WTC11 (cell line): ENCODE data around the gene XRCC4. TPM values are rescaled to one million over a fixed set of nuclear protein-coding genes. Genes with fewer than 3 reads are reported as not detected.

Source experiments
- ATAC-seq: fragments of 200-7000 bp; cut with Tn5 transposase; 2 replicates; pipeline ENCODE4 v1.10.0; 2021; ENCODE audit warnings: mild to moderate bottlenecking, moderate library complexity
- CTCF ChIA-PET: fragments of 300-600 bp; sonication (Branson Sonifier 250); formaldehyde crosslinking; loops from one replicate; lab custom pipeline; 2021; ENCODE audit warnings: antibody characterized with exemption; lab: Charles Lee
- POLR2A ChIA-PET: fragments of 350-600 bp; sonication (Branson Sonifier 250); formaldehyde crosslinking; loops from one replicate; lab custom pipeline; 2021; ENCODE audit warnings: antibody characterized with exemption; lab: Charles Lee
- DNase-seq: peaks from one replicate; pipeline ENCODE4 v3.0.0; 2021; ENCODE audit warnings: low spot score
- H3K27ac Mint-ChIP-seq: 2 replicates; pipeline ENCODE4 v1.8.0; 2021; ENCODE audit warnings: mixed read lengths
- H3K27me3 Mint-ChIP-seq: 2 replicates; pipeline ENCODE4 v1.8.0; 2021; ENCODE audit warnings: low read depth, mild to moderate bottlenecking, moderate library complexity, mixed read lengths
- H3K36me3 Mint-ChIP-seq: 2 replicates; pipeline ENCODE4 v1.8.0; 2021; ENCODE audit warnings: mixed read lengths
- H3K4me1 Mint-ChIP-seq: 2 replicates; pipeline ENCODE4 v1.8.0; 2022; ENCODE audit warnings: mixed read lengths
- H3K4me3 Mint-ChIP-seq: 2 replicates; pipeline ENCODE4 v1.8.0; 2021; ENCODE audit warnings: mild to moderate bottlenecking, moderate library complexity, mixed read lengths
- H3K9me3 Mint-ChIP-seq: 2 replicates; pipeline ENCODE4 v1.8.0; 2021; ENCODE audit warnings: mixed read lengths
- FOXP1 ChIP-seq: sonication (generic); formaldehyde crosslinking; IDR thresholded peaks from 2 replicates; pipeline ENCODE4 v1.8.0; 2022; ENCODE audit warnings: missing genetic modification reagents, mild to moderate bottlenecking, moderate library complexity, borderline replicate concordance
- JAZF1 ChIP-seq: fragments of 250-450 bp; sonication (Bioruptor Pico); IDR thresholded peaks from 2 replicates; pipeline ENCODE4 v1.9.0; 2021; ENCODE audit warnings: moderate library complexity, mild to moderate bottlenecking, inconsistent platforms
- MXD4 ChIP-seq: fragments of 250-450 bp; sonication (Bioruptor Pico); IDR thresholded peaks from 2 replicates; pipeline ENCODE4 v1.8.0; 2021; ENCODE audit warnings: mild to moderate bottlenecking, moderate library complexity, borderline replicate concordance
- RELA ChIP-seq: sonication (generic); formaldehyde crosslinking; IDR thresholded peaks from 2 replicates; pipeline ENCODE4 v1.8.1; 2022; ENCODE audit warnings: missing genetic modification reagents, mild to moderate bottlenecking, borderline replicate concordance
- RORB ChIP-seq: fragments of 250-450 bp; sonication (Bioruptor Pico); IDR thresholded peaks from 2 replicates; pipeline ENCODE4 v1.9.0; 2021; ENCODE audit warnings: mild to moderate bottlenecking
- TEAD4 ChIP-seq: sonication (generic); formaldehyde crosslinking; IDR thresholded peaks from 2 replicates; pipeline ENCODE4 v1.8.0; 2022; ENCODE audit warnings: mild to moderate bottlenecking, missing genetic modification reagents
- ZNF138 ChIP-seq: sonication (generic); formaldehyde crosslinking; conservative IDR thresholded peaks from 2 replicates; pipeline ENCODE4 v1.8.1; 2022; ENCODE audit warnings: mild to moderate bottlenecking, moderate library complexity, missing genetic modification reagents
- ZNF317 ChIP-seq: sonication (generic); formaldehyde crosslinking; IDR thresholded peaks from 2 replicates; pipeline ENCODE4 v1.8.1; 2023; ENCODE audit warnings: low read depth, mild to moderate bottlenecking, moderate library complexity, missing genetic modification reagents, borderline replicate concordance
- ZNF423 ChIP-seq: fragments of 250-450 bp; sonication (Bioruptor Pico); IDR thresholded peaks from 2 replicates; pipeline ENCODE4 v2.1.2; 2022; ENCODE audit warnings: mild to moderate bottlenecking, moderate library complexity
- total RNA-seq: library from RNA; stranded (reverse); gene quantifications from 3 replicates; pipeline ENCODE4 v1.2.3, GENCODE V29; 2021
- TF ChIP-seq, protein P1 (sequence below): sonication (generic); formaldehyde crosslinking; IDR thresholded peaks from 2 replicates; pipeline ENCODE4 v1.8.1; 2023; ENCODE audit warnings: mild to moderate bottlenecking, missing genetic modification reagents, borderline replicate concordance
- TF ChIP-seq, protein P2 (sequence below): sonication (generic); formaldehyde crosslinking; IDR thresholded peaks from 2 replicates; pipeline ENCODE4 v1.8.1; 2022; ENCODE audit warnings: mild to moderate bottlenecking, missing genetic modification reagents, moderate library complexity, borderline replicate concordance
- TF ChIP-seq, protein P3 (sequence below): sonication (generic); formaldehyde crosslinking; IDR thresholded peaks from 2 replicates; pipeline ENCODE4 v1.8.1; 2022; ENCODE audit warnings: low read depth, missing genetic modification reagents, borderline replicate concordance
- TF ChIP-seq, protein P4 (sequence below): sonication (generic); formaldehyde crosslinking; IDR thresholded peaks from 2 replicates; pipeline ENCODE4 v1.8.0; 2023; ENCODE audit warnings: missing genetic modification reagents
- TF ChIP-seq, protein P5 (sequence below): fragments of 250-450 bp; sonication (Bioruptor Pico); conservative IDR thresholded peaks from 2 replicates; pipeline ENCODE4 v1.9.0; 2021; ENCODE audit warnings: mild to moderate bottlenecking
- TF ChIP-seq, protein P6 (sequence below): sonication (generic); formaldehyde crosslinking; IDR thresholded peaks from 2 replicates; pipeline ENCODE4 v1.8.1; 2023; ENCODE audit warnings: mild to moderate bottlenecking, missing genetic modification reagents, moderate library complexity
- TF ChIP-seq, protein P7 (sequence below): fragments of 200-600 bp; IDR thresholded peaks from 2 replicates; pipeline ENCODE4 v1.8.0; 2022; ENCODE audit warnings: antibody characterized with exemption
- TF ChIP-seq, protein P8 (sequence below): sonication (generic); formaldehyde crosslinking; IDR thresholded peaks from 2 replicates; pipeline ENCODE4 v1.8.1; 2023; ENCODE audit warnings: mild to moderate bottlenecking, missing genetic modification reagents

The XRCC4 gene
- total RNA-seq, 1 experiment from 2014 or later: 13.5 TPM

DNA sequence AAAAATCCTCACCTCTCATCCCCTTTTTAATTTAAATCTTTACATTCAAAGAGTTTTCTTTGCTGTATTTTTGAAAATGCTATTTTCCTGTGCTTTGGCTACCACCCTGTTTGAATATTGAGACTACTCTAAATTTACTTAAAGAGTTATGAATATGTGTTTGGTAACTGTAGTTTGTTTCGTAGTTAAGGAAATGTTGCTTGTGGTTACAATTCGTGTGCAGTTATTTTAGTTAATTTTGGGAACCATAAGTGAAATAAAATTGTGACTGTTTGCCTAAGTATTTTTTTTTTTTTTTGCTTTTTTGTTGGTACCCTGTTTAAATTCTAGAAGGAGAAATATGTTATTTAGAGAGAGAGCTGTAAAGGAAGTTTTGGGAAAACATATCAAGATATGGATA lies 78.7 kb downstream of the XRCC4 start:
- Mint-ChIP-seq H3K36me3 (no peaks in the 10 kb centered on the region), H3K9me3 (no peaks in the 10 kb centered on the region), H3K4me1 (no peaks in the 10 kb centered on the region), H3K27ac (no peak overlapping the region; the same call in 1 of the 2 replicates), H3K4me3 (no peak overlapping the region), H3K27me3 (no peaks in the 10 kb centered on the region)
- no peak for DNase-seq
- POLR2A ChIA-PET: interaction anchor here (0.7 kb wide), 1 partner anchor 99 kb away, joined by 4 read pairs; no protein-coding TSS in a partner anchor
- CTCF ChIA-PET: no interaction called here
- no peak for ATAC-seq
- TF ChIP-seq MXD4 (CRISPR knock-in tag): no peak
- TF ChIP-seq RORB (CRISPR knock-in tag): no peak
- TF ChIP-seq, protein P1, sequence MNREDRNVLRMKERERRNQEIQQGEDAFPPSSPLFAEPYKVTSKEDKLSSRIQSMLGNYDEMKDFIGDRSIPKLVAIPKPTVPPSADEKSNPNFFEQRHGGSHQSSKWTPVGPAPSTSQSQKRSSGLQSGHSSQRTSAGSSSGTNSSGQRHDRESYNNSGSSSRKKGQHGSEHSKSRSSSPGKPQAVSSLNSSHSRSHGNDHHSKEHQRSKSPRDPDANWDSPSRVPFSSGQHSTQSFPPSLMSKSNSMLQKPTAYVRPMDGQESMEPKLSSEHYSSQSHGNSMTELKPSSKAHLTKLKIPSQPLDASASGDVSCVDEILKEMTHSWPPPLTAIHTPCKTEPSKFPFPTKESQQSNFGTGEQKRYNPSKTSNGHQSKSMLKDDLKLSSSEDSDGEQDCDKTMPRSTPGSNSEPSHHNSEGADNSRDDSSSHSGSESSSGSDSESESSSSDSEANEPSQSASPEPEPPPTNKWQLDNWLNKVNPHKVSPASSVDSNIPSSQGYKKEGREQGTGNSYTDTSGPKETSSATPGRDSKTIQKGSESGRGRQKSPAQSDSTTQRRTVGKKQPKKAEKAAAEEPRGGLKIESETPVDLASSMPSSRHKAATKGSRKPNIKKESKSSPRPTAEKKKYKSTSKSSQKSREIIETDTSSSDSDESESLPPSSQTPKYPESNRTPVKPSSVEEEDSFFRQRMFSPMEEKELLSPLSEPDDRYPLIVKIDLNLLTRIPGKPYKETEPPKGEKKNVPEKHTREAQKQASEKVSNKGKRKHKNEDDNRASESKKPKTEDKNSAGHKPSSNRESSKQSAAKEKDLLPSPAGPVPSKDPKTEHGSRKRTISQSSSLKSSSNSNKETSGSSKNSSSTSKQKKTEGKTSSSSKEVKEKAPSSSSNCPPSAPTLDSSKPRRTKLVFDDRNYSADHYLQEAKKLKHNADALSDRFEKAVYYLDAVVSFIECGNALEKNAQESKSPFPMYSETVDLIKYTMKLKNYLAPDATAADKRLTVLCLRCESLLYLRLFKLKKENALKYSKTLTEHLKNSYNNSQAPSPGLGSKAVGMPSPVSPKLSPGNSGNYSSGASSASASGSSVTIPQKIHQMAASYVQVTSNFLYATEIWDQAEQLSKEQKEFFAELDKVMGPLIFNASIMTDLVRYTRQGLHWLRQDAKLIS: no peak
- TF ChIP-seq ZNF317: no peak
- TF ChIP-seq, protein P2, sequence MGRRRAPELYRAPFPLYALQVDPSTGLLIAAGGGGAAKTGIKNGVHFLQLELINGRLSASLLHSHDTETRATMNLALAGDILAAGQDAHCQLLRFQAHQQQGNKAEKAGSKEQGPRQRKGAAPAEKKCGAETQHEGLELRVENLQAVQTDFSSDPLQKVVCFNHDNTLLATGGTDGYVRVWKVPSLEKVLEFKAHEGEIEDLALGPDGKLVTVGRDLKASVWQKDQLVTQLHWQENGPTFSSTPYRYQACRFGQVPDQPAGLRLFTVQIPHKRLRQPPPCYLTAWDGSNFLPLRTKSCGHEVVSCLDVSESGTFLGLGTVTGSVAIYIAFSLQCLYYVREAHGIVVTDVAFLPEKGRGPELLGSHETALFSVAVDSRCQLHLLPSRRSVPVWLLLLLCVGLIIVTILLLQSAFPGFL (CRISPR knock-in tag): no peak
- no peak for TF ChIP-seq FOXP1 (CRISPR knock-in tag)
- no peak for TF ChIP-seq RELA (CRISPR knock-in tag)
- TF ChIP-seq, protein P3, sequence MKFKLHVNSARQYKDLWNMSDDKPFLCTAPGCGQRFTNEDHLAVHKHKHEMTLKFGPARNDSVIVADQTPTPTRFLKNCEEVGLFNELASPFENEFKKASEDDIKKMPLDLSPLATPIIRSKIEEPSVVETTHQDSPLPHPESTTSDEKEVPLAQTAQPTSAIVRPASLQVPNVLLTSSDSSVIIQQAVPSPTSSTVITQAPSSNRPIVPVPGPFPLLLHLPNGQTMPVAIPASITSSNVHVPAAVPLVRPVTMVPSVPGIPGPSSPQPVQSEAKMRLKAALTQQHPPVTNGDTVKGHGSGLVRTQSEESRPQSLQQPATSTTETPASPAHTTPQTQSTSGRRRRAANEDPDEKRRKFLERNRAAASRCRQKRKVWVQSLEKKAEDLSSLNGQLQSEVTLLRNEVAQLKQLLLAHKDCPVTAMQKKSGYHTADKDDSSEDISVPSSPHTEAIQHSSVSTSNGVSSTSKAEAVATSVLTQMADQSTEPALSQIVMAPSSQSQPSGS (CRISPR knock-in tag): no peak
- no peak for TF ChIP-seq ZNF138
- no peak for TF ChIP-seq ZNF423
- TF ChIP-seq, protein P4, sequence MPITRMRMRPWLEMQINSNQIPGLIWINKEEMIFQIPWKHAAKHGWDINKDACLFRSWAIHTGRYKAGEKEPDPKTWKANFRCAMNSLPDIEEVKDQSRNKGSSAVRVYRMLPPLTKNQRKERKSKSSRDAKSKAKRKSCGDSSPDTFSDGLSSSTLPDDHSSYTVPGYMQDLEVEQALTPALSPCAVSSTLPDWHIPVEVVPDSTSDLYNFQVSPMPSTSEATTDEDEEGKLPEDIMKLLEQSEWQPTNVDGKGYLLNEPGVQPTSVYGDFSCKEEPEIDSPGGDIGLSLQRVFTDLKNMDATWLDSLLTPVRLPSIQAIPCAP (CRISPR knock-in tag): no peak
- TF ChIP-seq, protein P5, sequence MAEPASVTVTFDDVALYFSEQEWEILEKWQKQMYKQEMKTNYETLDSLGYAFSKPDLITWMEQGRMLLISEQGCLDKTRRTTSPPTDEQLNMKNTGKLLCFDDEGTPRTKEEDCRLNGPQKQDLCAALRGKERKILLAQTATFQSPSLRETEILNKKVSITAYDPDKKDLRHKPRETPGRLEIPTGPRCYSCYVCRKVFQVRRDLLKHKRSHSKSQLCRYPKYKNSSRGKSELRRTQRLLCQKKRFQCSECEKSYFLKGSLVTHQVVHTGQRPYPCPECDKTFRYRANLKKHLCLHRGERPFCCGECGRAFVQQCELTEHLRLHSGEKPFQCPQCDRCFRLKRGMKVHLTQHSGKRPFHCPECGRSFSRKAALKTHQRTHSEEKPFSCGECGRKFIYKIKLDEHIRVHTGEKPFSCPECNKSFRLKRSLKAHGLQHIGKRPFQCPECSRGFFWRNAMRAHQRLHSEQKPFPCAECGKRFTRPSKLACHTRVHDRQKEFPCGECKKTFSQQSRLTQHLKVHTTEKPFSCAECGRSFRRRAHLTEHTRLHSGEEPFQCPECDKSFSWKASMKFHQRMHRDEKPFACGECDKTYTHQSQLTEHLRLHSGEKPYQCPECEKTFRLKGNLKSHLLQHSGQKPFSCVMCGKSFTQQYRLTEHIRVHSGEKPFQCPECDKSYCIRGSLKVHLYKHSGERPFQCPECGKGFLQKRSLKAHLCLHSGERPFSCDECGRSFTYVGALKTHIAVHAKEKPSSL (CRISPR knock-in tag): no peak
- TF ChIP-seq, protein P6, sequence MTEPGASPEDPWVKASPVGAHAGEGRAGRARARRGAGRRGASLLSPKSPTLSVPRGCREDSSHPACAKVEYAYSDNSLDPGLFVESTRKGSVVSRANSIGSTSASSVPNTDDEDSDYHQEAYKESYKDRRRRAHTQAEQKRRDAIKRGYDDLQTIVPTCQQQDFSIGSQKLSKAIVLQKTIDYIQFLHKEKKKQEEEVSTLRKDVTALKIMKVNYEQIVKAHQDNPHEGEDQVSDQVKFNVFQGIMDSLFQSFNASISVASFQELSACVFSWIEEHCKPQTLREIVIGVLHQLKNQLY (CRISPR knock-in tag): no peak
- TF ChIP-seq, protein P7, sequence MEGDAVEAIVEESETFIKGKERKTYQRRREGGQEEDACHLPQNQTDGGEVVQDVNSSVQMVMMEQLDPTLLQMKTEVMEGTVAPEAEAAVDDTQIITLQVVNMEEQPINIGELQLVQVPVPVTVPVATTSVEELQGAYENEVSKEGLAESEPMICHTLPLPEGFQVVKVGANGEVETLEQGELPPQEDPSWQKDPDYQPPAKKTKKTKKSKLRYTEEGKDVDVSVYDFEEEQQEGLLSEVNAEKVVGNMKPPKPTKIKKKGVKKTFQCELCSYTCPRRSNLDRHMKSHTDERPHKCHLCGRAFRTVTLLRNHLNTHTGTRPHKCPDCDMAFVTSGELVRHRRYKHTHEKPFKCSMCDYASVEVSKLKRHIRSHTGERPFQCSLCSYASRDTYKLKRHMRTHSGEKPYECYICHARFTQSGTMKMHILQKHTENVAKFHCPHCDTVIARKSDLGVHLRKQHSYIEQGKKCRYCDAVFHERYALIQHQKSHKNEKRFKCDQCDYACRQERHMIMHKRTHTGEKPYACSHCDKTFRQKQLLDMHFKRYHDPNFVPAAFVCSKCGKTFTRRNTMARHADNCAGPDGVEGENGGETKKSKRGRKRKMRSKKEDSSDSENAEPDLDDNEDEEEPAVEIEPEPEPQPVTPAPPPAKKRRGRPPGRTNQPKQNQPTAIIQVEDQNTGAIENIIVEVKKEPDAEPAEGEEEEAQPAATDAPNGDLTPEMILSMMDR: no peak
- TF ChIP-seq JAZF1 (CRISPR knock-in tag): no peak
- TF ChIP-seq TEAD4 (CRISPR knock-in tag): no peak
- TF ChIP-seq, protein P8, sequence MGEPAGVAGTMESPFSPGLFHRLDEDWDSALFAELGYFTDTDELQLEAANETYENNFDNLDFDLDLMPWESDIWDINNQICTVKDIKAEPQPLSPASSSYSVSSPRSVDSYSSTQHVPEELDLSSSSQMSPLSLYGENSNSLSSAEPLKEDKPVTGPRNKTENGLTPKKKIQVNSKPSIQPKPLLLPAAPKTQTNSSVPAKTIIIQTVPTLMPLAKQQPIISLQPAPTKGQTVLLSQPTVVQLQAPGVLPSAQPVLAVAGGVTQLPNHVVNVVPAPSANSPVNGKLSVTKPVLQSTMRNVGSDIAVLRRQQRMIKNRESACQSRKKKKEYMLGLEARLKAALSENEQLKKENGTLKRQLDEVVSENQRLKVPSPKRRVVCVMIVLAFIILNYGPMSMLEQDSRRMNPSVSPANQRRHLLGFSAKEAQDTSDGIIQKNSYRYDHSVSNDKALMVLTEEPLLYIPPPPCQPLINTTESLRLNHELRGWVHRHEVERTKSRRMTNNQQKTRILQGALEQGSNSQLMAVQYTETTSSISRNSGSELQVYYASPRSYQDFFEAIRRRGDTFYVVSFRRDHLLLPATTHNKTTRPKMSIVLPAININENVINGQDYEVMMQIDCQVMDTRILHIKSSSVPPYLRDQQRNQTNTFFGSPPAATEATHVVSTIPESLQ (CRISPR knock-in tag): no peak
